Activated naive CD4-positive, alpha-beta T cell treated with Interleukin-2 at 50 U/mL for 16 hours (primary cell): ENCODE results near the gene POTEM.
"Not testable (repeated sequence)": the region's sequence is repeated elsewhere in the genome, so short reads cannot be mapped to it uniquely, and the experiment has no call there.

Experiments
- DNase-seq: peaks from one replicate; pipeline ENCODE4 v3.0.0-alpha.2; 2020

POTEM gene

GRCh38 chr14:18967134-18967533 is at the start of gene POTEM:
Gene POTEM (plus strand): TSS chr14:18967434. CDS start chr14:18967486, 52 bp downstream.
- DNase-seq, result not testable (repeated sequence)

GRCh38 chr14:18918345-18918744 is 48.9 kb upstream of the POTEM start:
- not testable (repeated sequence) for DNase-seq

DNA sequence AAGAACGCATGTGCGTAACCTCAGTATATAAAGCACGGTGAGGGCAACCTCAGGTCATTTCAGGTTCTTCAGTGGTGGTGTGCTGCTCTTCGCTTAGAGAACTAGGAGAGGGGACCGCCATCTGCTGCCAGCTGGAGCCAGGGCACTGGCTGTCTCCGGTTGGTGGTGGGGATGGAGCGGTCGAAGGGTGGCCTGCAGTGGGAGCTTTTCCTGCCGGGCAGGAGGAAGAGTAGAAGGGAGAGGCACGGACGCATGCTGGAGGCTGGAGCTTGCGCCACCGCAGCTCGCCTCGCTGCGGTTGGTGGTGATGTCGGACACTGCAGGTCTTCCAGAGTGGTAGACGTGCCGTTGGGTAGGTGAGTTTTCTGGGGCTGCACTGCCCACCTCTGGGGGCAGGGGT is 47.2 kb upstream of the POTEM start:
- DNase-seq, result not testable (repeated sequence)

GRCh38 chr14:18921055-18921701 is 46.1 kb upstream of the POTEM start:
- not testable (repeated sequence) for DNase-seq

DNA sequence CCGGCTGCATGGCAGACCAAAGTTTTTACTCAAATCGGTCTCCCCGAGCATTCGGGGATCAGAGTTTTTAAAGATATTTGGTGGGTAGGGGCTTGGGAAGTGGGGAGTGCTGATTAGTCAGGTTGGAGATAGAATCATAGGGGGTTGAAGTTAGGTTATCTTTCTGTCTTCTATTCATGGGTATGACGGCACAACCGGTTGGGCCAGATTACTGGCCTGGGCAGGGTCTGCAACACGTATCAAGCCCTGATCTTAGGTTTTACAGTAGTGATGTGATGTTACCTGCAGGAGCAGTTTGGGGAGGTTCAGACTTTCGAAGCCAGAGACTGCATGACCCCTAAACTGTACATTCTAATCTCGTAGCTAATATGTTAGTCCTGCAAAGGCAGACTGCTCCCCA is 30.4 kb upstream of the POTEM start:
- not testable (repeated sequence) for DNase-seq

DNA sequence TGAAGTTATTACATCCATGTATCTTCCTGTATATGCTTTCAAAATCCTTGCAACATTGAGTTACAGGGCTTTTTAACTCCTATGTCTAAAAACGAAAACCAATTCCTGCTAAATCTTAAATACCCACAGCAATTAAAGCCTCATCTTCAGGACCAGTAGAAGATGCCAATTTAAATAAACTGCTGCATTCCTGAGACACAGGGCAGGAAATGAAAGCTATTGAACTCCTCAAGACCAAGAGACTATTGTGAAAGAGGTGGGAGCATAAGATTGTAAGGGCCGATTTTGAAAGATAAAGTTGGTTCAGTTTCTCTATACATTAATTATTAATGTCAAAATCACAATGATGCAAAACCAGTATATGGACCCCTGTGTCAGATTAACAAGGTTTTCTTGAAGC is 28.5 kb upstream of the POTEM start:
- DNase-seq, result not testable (repeated sequence)

GRCh38 chr14:18949939-18950338 is 17.3 kb upstream of the POTEM start:
- not testable (repeated sequence) for DNase-seq

GRCh38 chr14:18953085-18953484 is 14.1 kb upstream of the POTEM start:
- DNase-seq, result not testable (repeated sequence)

GRCh38 chr14:18955816-18956215 is 11.4 kb upstream of the POTEM start:
- not testable (repeated sequence) for DNase-seq

- not testable (repeated sequence) for DNase-seq
These were observed 5.7 kb upstream of the POTEM start for GRCh38 chr14:18961576-18961975.

GRCh38 chr14:18962143-18962542 is 5.1 kb upstream of the POTEM start:
- not testable (repeated sequence) for DNase-seq

DNA sequence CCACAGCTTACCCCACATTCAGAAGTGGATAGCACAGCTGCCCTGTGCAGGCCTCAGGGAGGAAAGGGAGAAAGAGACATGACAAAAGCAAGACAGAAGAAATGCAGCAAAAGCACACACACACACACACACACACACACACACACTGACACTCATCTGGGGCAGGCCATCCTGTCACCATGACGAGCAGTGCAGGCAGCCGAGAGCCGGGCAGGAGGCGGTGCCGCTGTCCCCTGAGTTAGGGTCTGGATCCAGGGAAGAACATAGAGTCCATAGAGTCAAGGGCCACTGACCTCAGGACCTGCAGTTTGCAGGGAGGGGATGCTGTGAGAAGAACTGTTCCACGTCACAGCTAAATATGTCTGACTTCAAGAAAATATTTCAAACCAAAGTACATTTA is 4.0 kb upstream of the POTEM start:
- DNase-seq, result not testable (repeated sequence)

GRCh38 chr14:18964878-18965277 is 2.4 kb upstream of the POTEM start:
- not testable (repeated sequence) for DNase-seq

GRCh38 chr14:19002566-19002965 is 35.3 kb downstream of the POTEM start:
- not testable (repeated sequence) for DNase-seq

- not testable (repeated sequence) for DNase-seq
These were observed 39.3 kb downstream of the POTEM start for GRCh38 chr14:19006490-19006889.

DNA sequence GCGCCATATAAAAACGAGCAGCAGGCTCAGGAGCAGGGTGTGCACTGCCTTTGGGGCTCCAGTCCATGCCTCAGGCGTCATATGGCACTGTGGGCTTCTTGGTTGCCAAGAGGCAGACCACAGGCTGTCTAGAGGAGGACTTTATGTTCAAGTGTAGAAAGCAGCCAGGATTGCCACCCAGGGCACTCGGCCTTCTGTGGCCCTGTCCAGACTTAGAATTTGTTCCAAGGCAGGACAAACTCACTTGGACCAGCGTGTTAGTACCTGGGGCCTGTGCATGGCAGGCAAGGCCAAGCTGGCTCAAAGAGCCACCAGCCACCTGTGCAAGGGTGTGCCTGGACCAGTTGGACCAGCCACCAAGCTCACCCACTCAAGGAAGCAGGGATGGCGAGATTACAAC is 40.4 kb downstream of the POTEM start:
- DNase-seq, result not testable (repeated sequence)

DNA sequence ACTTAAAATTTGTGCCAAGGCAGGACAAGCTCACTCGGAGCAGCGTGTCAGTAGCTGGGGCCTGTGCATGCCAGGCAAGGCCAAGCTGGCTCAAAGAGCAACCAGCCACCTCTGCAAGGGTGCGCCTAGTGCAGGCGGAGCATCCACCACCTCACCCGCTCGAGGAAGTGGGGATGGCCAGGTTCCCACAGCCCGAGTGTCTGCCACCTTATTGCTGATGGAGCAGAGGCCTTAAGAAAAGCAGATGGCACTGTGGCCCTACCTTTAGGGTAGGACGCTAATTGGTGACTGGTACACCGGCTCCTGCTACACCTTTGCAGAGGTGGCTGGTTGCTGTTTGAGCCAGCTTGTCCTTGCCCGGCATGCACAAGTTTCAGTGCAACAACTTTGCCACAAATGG is 43.8 kb downstream of the POTEM start:
- not testable (repeated sequence) for DNase-seq

- DNase-seq, result not testable (repeated sequence)
These were observed 44.5 kb downstream of the POTEM start for GRCh38 chr14:19011703-19012102.

DNA sequence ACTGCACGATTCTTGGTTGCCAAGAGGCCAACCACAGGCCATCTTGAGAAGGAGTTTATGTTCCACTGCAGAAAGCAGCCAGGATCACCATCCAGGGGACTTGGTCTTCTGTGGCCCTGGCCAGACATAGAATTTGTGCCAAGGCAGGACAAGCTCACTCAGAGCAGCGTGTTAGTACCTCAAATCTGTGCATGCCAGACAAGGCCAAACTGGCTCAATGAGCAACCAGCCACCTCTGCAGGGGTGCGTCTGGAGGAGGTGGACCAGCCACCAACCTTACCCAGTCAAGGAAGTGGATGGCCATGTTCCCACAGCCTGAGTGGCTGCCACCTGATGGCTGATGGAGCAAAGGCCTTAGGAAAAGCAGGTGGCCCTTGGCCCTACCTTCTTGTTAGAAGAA is 48.0 kb downstream of the POTEM start:
- not testable (repeated sequence) for DNase-seq

GRCh38 chr14:19025080-19025589 is 57.9 kb downstream of the POTEM start:
- DNase-seq, result not testable (repeated sequence)

- DNase-seq, result not testable (repeated sequence)
These were observed 59.6 kb downstream of the POTEM start for GRCh38 chr14:19026649-19027351.

GRCh38 chr14:19027895-19028294 is 60.7 kb downstream of the POTEM start:
- DNase-seq, result not testable (repeated sequence)

- DNase-seq, result not testable (repeated sequence)
These were observed 69.7 kb downstream of the POTEM start for GRCh38 chr14:19036811-19037382.
